GM12872 (cell line): ENCODE data around the gene ZXDC.

Source experiments
- CTCF ChIP-seq: IDR thresholded peaks from 3 replicates; pipeline ENCODE4 v1.5.1; 2011; ENCODE audit warnings: low read depth, mild to moderate bottlenecking, low read length, moderate library complexity; ENCODE audit not compliant: insufficient read depth

Gene ZXDC

GRCh38 chr3:126419886-126420786 lies 55.6 kb downstream of the ZXDC start:
- TF ChIP-seq CTCF, result no peak

GRCh38 chr3:126419151-126419703 lies 56.5 kb downstream of the ZXDC start:
- TF ChIP-seq CTCF, result no peak

GRCh38 chr3:126418661-126419131 lies 57.0 kb downstream of the ZXDC start:
- no peak for TF ChIP-seq CTCF

- no peak for TF ChIP-seq CTCF
These were observed 57.6 kb downstream of the ZXDC start for GRCh38 chr3:126417981-126418530.

GRCh38 chr3:126417515-126417914 lies 58.2 kb downstream of the ZXDC start:
- TF ChIP-seq CTCF, result no peak

GRCh38 chr3:126416943-126417342 lies 58.7 kb downstream of the ZXDC start:
- TF ChIP-seq CTCF, result no peak
